HG02870 (cell line): ENCODE data around the gene GUCY1B1.
A peak's percentile ranks its signal among the peaks of the same experiment; 100 is the strongest.

Experiments
- ATAC-seq: cut with Tn5 transposase; IDR thresholded peaks from one replicate; pipeline ENCODE4 v1.9.1; 2021; ENCODE audit warnings: mild to moderate bottlenecking, moderate library complexity; ENCODE audit not compliant: unreplicated experiment

Gene GUCY1B1

GRCh38 chr4:155761047-155761446, 2.2 kb downstream of the GUCY1B1 start:
- no peak for ATAC-seq

GRCh38 chr4:155761916-155762315, 3.1 kb downstream of the GUCY1B1 start:
- no peak for ATAC-seq

GRCh38 chr4:155762334-155762733, 3.5 kb downstream of the GUCY1B1 start:
- ATAC-seq: no peak

- no peak for ATAC-seq
Measured at GRCh38 chr4:155763551-155763950, 4.7 kb downstream of the GUCY1B1 start.

GRCh38 chr4:155765149-155765548, 6.3 kb downstream of the GUCY1B1 start:
- no peak for ATAC-seq

- no peak for ATAC-seq
Measured at GRCh38 chr4:155766622-155767021, 7.8 kb downstream of the GUCY1B1 start.

GRCh38 chr4:155768370-155768769, 9.5 kb downstream of the GUCY1B1 start:
- ATAC-seq: no peak

- ATAC-seq: no peak
Measured at GRCh38 chr4:155769090-155769489, 10.3 kb downstream of the GUCY1B1 start.

GRCh38 chr4:155772459-155773195, 13.8 kb downstream of the GUCY1B1 start:
- no peak for ATAC-seq

GRCh38 chr4:155773196-155773800, 14.5 kb downstream of the GUCY1B1 start:
- ATAC-seq: no peak

GRCh38 chr4:155774033-155774432, 15.2 kb downstream of the GUCY1B1 start:
- ATAC-seq: no peak

- no peak for ATAC-seq
Measured at GRCh38 chr4:155777971-155778735, 19.3 kb downstream of the GUCY1B1 start.

- no peak for ATAC-seq
Measured at GRCh38 chr4:155780775-155781174, 22.0 kb downstream of the GUCY1B1 start.

GRCh38 chr4:155781249-155781831, 22.5 kb downstream of the GUCY1B1 start:
- no peak for ATAC-seq

GRCh38 chr4:155784637-155785036, 25.8 kb downstream of the GUCY1B1 start:
- ATAC-seq: no peak

GRCh38 chr4:155785828-155786227, 27.0 kb downstream of the GUCY1B1 start:
- no peak for ATAC-seq

- peak; percentile 98 for ATAC-seq
Measured at GRCh38 chr4:155787113-155787710, 28.4 kb downstream of the GUCY1B1 start.

- no peak for ATAC-seq
Measured at GRCh38 chr4:155789391-155789790, 30.6 kb downstream of the GUCY1B1 start.

- no peak for ATAC-seq
Measured at GRCh38 chr4:155789982-155790381, 31.2 kb downstream of the GUCY1B1 start.

GRCh38 chr4:155794589-155795236, 35.9 kb downstream of the GUCY1B1 start:
- no peak for ATAC-seq

- ATAC-seq: peak; percentile 96
Measured at GRCh38 chr4:155795991-155796390, 37.2 kb downstream of the GUCY1B1 start.
